Kidney (tissue), 14 donors: ENCODE results near the gene PEPD. TPM values are rescaled to one million over a fixed set of nuclear protein-coding genes. Genes with fewer than 3 reads are reported as not detected.

Experiments
- DNase-seq, 5 donors: peaks; one replicate each; pipeline ENCODE4 v3.0.0-alpha.2; 2013 to 2020
- FAIRE-seq: peaks from 2 replicates; lab custom pipeline; 2012; peaks lifted over from hg19 to GRCh38; lab: Jason Lieb, UNC
- H3K27ac ChIP-seq, 2 donors: one replicate each; pipeline ENCODE4 v1.7.0; 2013; ENCODE audit warnings: low read depth in 2 of 2, low read length in 2 of 2, inconsistent platforms in 1 of 2
- H3K27me3 ChIP-seq: one replicate; pipeline ENCODE4 v1.7.1; 2013; ENCODE audit warnings: low read length, inconsistent platforms; ENCODE audit not compliant: control insufficient read depth, insufficient read depth
- H3K36me3 ChIP-seq, 3 donors: one replicate each; pipeline versions ENCODE4 v1.7.0 to v1.7.1; 2013; ENCODE audit warnings: low read length in 3 of 3, control low read depth in 1 of 3, inconsistent platforms in 1 of 3; ENCODE audit not compliant: insufficient read depth in 3 of 3, control insufficient read depth in 2 of 3
- H3K4me1 ChIP-seq, 3 donors: one replicate each; pipeline versions ENCODE4 v1.7.0 to v1.7.1; 2013; ENCODE audit warnings: low read length in 3 of 3, inconsistent platforms in 1 of 3, low read depth in 1 of 3; ENCODE audit not compliant: control insufficient read depth in 2 of 3, insufficient read depth in 2 of 3
- H3K4me3 ChIP-seq, 3 donors: one replicate each; pipeline versions ENCODE4 v1.7.0 to v1.8.1; 2013; ENCODE audit warnings: low read length in 3 of 3, control low read depth in 1 of 3, inconsistent platforms in 1 of 3
- H3K9ac ChIP-seq, 3 donors: one replicate each; pipeline versions ENCODE4 v1.7.0 to v1.7.1; 2013; ENCODE audit warnings: low read length in 3 of 3, control low read depth in 1 of 3, inconsistent platforms in 1 of 3
- H3K9me3 ChIP-seq, 3 donors: one replicate each; pipeline versions ENCODE4 v1.7.0 to v1.7.1; 2013; ENCODE audit warnings: low read length in 3 of 3, control low read depth in 1 of 3, inconsistent platforms in 1 of 3; ENCODE audit not compliant: control insufficient read depth in 2 of 3, insufficient read depth in 1 of 3
- CTCF ChIP-seq: IDR thresholded peaks from 3 replicates; pipeline ENCODE4 v1.5.1; 2012; ENCODE audit warnings: mild to moderate bottlenecking, moderate library complexity, borderline replicate concordance; ENCODE audit not compliant: insufficient read depth; ENCODE audit errors: extremely low read depth
- intact Hi-C: fragments of 100-400 bp; cut with DNase I; formaldehyde crosslinking; loops from one replicate; pipeline ENCODE4 v1.11.1; 2022
- polyA plus RNA-seq: library from polyadenylated mRNA; stranded (reverse); fragments of 350-450 nt; fragmentation: Illumina TruSeq; extraction: RNeasy Lipid Tissue Mini Kit (QIAGEN cat#74804); gene quantifications from one replicate; pipeline ENCODE4 v1.2.3, GENCODE V29; 2014; ENCODE audit warnings: low read depth, low replicate concordance; ENCODE audit not compliant: insufficient read depth
- total RNA-seq: library from RNA; stranded (reverse); fragmentation: NEBNext Ultra II Directional; extraction: Animal tissue kit (Norgen Biotek cat#: 25700); gene quantifications from one replicate; pipeline ENCODE4 v1.2.1, GENCODE V29; 2021
- donor health status: control.
- donor health status: control.
- donor health status: control.
- donor health status: control.
- donor health status: control.
- donor health status: DM: yes; HTN: yes; CAD: no.
- donor health status: Normal renal cell carcinoma (clear cell type).

The PEPD gene
- total and polyA plus RNA-seq, 2 donors from 2014 or later, result 71.4 to 402 TPM

DNA sequence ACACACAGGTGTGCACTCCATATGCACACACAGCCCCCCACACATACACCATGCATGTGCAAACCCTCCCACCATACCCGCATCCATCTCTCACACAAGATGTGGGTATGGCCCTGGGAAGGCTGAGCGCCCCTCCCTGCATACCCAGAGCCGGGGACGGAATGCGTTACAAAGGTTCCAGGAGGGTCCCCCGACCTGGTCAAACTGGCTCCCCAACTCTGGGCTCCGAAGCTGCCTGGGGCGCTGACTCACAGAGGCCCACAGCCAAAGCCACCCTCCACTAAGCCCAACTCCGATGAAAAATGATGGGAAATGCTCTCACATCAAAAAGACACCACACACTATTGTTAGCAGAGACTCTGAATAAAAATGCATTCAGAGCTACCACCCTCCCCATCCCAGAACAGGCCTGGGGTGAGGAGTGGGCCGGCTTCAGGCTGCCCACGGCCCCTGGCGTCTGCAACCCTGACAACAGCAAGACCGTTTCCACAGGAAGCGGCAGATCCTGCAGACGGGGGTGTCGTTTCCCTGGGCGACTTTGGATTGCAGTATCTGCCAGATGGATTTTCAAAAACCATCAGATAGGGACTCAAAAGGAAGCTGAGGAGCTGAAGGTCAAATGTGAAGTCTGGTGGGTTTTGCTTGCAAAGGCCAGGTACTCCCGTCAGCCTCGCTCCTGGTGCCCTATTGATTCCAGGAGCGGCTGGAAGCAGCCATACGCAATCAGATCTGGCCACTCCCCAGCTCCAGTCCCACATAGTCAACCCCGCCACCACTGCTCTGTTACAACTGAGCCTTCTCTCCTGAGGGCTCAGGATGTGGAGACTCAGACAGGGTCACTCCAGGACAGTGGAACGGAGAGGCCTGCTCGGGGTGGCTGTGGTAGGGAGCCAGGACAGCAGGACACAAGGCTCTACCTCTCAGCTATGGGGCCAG is 14.3 kb downstream of the PEPD start:
- no peak for DNase-seq
- peaks cover 0 to 10% (median 0%) of the 10 kb centered on the region in 3 donors for H3K4me1 ChIP-seq
- no peak overlapping the region for H3K9ac ChIP-seq
- no peak for FAIRE-seq
- H3K9me3 ChIP-seq, result no peaks in the 10 kb centered on the region
- no peak for TF ChIP-seq CTCF
- no peak overlapping the region for H3K4me3 ChIP-seq
- intact Hi-C loops, result no loop called here
- H3K27ac ChIP-seq, result no peak overlapping the region
- peaks cover 0 to 6% (median 5%) of the 10 kb centered on the region in 3 donors for H3K36me3 ChIP-seq
- no peaks in the 10 kb centered on the region for H3K27me3 ChIP-seq

DNA sequence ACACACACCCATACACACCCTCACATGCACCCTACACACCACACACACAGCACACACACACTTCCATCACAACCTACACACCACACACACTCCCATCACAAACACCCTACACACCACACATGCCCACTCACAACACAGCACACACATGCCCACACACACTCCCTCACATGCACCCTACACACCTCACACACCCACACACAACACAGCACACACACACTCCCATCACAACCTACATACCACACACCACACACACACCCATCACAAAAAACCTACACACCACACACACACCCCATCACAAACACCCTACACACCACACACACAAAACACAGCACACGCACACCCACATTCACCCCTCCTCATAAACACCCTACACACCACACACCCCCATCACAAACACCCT is 15.1 kb downstream of the PEPD start:
- TF ChIP-seq CTCF, result no peak
- H3K9me3 ChIP-seq, result no peaks in the 10 kb centered on the region
- no peak for DNase-seq
- H3K27ac ChIP-seq, result no peak overlapping the region
- no peaks in the 10 kb centered on the region for H3K27me3 ChIP-seq
- no peak overlapping the region for H3K4me3 ChIP-seq
- intact Hi-C loops, result no loop called here
- peaks cover 0 to 6% (median 5%) of the 10 kb centered on the region in 3 donors for H3K36me3 ChIP-seq
- H3K4me1 ChIP-seq, result peaks cover 0 to 10% (median 0%) of the 10 kb centered on the region in 3 donors
- no peak for FAIRE-seq
- H3K9ac ChIP-seq, result no peak overlapping the region

DNA sequence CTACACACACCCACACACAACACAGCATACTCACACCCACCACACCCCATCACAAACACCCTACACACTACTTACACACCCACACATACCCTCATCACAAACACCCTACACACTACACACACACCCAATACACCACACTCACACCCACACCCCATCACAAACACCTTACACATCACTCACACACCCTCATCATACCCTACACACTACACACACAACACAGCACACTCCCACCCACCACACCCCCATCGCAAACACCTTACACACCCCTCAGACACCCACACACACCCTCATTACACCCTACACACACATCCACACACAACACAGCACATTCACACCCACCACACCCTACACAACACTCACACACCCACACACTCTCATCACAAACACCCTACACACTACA is 15.8 kb downstream of the PEPD start:
- intact Hi-C loops, result no loop called here
- Histone ChIP-seq H3K27me3 (no peaks in the 10 kb centered on the region), H3K9me3 (no peaks in the 10 kb centered on the region), H3K4me3 (no peak overlapping the region), H3K4me1 (peaks cover 0 to 10% (median 0%) of the 10 kb centered on the region in 3 donors), H3K36me3 (peaks cover 0 to 5% (median 5%) of the 10 kb centered on the region in 3 donors), H3K9ac (no peak overlapping the region), H3K27ac (no peak overlapping the region)
- DNase-seq (no peak), FAIRE-seq (no peak)
- TF ChIP-seq CTCF, result no peak
